Ascending aorta (tissue), 2 donors: ENCODE measurements around the gene FANCI. TPM values are rescaled to one million over a fixed set of nuclear protein-coding genes. Genes with fewer than 3 reads are reported as not detected.

Experiments
- DNase-seq, 2 donors: peaks; one replicate each; pipeline ENCODE4 v3.0.0-alpha.2; 2019; ENCODE audit warnings: low spot score in 2 of 2
- H3K27ac ChIP-seq, 2 donors: fragments of 200-600 bp; sonication (generic); one replicate each; pipeline ENCODE4 v1.5.1; 2016 to 2017; ENCODE audit warnings: mild to moderate bottlenecking in 1 of 2
- H3K27me3 ChIP-seq: fragments of 200-600 bp; sonication (generic); one replicate; pipeline ENCODE4 v1.5.1; 2017
- H3K36me3 ChIP-seq, 2 donors: fragments of 200-600 bp; sonication (generic); one replicate each; pipeline ENCODE4 v1.5.1; 2016
- H3K4me1 ChIP-seq, 2 donors: fragments of 200-600 bp; sonication (generic); one replicate each; pipeline ENCODE4 v1.5.1; 2016 to 2017; ENCODE audit warnings: mild to moderate bottlenecking in 1 of 2
- H3K4me3 ChIP-seq, 2 donors: fragments of 200-600 bp; sonication (generic); one replicate each; pipeline ENCODE4 v1.5.1; 2016 to 2017; ENCODE audit warnings: mild to moderate bottlenecking in 1 of 2
- H3K9me3 ChIP-seq, 2 donors: fragments of 200-600 bp; sonication (generic); one replicate each; pipeline ENCODE4 v1.5.1; 2016
- intact Hi-C: fragments of 100-400 bp; cut with DNase I; formaldehyde crosslinking; loops from one replicate; pipeline ENCODE4 v1.15.1; 2023
- total RNA-seq: library from RNA; depleted of rRNA; stranded (reverse); fragments of >200 nt; gene quantifications from one replicate; pipeline ENCODE4 v1.1.0, GENCODE V29; 2016
- TF ChIP-seq, protein P1 (sequence below), 3 experiments: fragments of 200-600 bp in 2 of 3; fragments of 450-650 bp in 1 of 3; sonication (generic) in 2 of 3; IDR thresholded peaks; one replicate each; pipeline ENCODE4 v1.5.1; 2016 to 2019; ENCODE audit warnings: antibody characterized with exemption in 3 of 3, mild to moderate bottlenecking in 1 of 3, moderate library complexity in 1 of 3

The FANCI gene
- total RNA-seq, 1 donor from 2014 or later: not detected

DNA sequence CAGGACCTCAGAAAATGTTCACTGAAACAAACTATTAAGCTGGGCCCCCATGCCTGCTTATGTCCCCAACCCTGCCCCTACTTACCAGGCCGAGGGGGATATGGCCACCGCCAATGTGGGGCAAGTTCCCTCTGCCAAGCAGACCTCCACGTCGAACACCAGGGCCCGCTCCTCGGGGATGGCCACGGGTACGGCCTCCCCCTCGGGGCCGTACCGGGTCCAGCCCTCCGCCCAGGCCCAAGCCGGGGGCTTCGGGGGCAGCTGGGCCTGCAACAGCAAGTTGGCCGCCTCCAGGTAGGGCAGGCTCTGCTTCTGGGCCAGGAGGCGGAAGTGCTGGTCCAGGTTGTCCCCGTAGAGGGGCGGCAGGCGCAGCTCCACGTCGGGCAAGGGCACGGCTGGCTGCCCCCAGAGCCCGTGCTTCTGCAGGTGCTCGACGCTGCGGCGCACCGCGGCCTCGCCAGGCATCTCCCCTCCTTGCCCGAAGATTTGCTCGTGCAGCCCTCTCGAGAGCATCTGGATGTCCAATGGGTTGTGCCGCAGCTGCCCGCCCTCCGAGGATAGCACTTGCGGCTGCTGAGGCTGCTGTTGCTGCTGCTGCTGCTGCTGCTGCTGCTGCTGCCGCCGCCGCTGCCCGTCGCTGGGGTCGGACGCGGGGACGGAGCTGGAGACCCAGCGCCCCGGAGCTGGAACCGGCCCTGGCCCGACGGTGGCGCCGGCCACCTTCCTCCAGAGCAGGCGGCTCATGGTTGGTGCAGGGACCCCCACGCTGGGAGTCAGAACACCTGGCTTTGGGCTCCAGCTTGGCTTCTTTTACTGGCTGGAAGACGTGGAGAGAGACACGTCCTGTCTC lies 89.5 kb downstream of the FANCI start:
- intact Hi-C loops: loop anchor here (10.0 kb wide), 3 partner anchors 438 to 1088 kb away; partner anchors contain the start of genes DET1 and HAPLN3
- H3K4me1 ChIP-seq: peaks cover 14 to 42% of the 10 kb centered on the region in 2 donors
- no peaks in the 10 kb centered on the region for H3K9me3 ChIP-seq
- TF ChIP-seq, protein P1, sequence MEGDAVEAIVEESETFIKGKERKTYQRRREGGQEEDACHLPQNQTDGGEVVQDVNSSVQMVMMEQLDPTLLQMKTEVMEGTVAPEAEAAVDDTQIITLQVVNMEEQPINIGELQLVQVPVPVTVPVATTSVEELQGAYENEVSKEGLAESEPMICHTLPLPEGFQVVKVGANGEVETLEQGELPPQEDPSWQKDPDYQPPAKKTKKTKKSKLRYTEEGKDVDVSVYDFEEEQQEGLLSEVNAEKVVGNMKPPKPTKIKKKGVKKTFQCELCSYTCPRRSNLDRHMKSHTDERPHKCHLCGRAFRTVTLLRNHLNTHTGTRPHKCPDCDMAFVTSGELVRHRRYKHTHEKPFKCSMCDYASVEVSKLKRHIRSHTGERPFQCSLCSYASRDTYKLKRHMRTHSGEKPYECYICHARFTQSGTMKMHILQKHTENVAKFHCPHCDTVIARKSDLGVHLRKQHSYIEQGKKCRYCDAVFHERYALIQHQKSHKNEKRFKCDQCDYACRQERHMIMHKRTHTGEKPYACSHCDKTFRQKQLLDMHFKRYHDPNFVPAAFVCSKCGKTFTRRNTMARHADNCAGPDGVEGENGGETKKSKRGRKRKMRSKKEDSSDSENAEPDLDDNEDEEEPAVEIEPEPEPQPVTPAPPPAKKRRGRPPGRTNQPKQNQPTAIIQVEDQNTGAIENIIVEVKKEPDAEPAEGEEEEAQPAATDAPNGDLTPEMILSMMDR (IDR thresholded peaks at IDR 0.05): no peak
- peak overlapping the region; percentile 88 to 93 for H3K27ac ChIP-seq
- no peaks in the 10 kb centered on the region for H3K27me3 ChIP-seq
- H3K36me3 ChIP-seq: peaks cover 42 to 53% of the 10 kb centered on the region in 2 donors
- no peak for DNase-seq
- H3K4me3 ChIP-seq: peak overlapping the region; percentile 76 to 96

DNA sequence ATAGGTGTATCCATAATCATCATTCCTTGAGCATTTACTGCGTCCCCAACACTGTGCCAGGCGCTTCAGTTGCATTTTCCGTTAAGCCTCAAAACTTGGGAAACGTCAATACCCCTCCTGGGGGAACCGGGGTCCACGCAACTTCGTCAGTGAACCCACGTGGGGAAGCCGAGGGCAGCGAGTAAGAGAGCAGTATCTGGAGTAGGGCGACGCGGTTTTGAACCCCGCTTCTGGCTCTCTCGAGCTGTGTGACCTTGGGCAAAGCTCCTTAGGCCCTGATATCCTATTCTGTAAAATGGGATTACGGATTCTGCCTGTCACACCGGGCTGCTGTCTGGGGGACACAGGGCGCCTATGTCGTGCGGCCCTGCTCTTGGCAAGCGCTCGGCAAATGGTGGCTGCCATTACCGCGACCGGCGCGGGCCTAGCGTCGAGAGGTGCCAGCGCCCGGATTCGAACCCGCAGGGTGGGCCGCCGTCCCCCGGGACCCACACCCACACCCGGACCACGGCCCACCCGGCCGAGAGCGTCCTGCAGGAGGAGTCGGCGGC lies 90.3 kb downstream of the FANCI start:
- Histone ChIP-seq H3K4me1 (peaks cover 14 to 42% of the 10 kb centered on the region in 2 donors), H3K27me3 (no peaks in the 10 kb centered on the region), H3K36me3 (peaks cover 34 to 45% of the 10 kb centered on the region in 2 donors), H3K4me3 (peak overlapping the region; percentile 76 to 96), H3K9me3 (no peaks in the 10 kb centered on the region), H3K27ac (peak overlapping the region; percentile 88 to 93)
- intact Hi-C loops: loop anchor here (1.0 to 10.0 kb wide), 5 partner anchors 91 to 1089 kb away; partner anchors contain the start of genes AEN, DET1, FANCI and HAPLN3
- no peak for DNase-seq
- TF ChIP-seq, protein P1 (IDR thresholded peaks at IDR 0.05): peak in 1 of 3 experiments; percentile 13

DNA sequence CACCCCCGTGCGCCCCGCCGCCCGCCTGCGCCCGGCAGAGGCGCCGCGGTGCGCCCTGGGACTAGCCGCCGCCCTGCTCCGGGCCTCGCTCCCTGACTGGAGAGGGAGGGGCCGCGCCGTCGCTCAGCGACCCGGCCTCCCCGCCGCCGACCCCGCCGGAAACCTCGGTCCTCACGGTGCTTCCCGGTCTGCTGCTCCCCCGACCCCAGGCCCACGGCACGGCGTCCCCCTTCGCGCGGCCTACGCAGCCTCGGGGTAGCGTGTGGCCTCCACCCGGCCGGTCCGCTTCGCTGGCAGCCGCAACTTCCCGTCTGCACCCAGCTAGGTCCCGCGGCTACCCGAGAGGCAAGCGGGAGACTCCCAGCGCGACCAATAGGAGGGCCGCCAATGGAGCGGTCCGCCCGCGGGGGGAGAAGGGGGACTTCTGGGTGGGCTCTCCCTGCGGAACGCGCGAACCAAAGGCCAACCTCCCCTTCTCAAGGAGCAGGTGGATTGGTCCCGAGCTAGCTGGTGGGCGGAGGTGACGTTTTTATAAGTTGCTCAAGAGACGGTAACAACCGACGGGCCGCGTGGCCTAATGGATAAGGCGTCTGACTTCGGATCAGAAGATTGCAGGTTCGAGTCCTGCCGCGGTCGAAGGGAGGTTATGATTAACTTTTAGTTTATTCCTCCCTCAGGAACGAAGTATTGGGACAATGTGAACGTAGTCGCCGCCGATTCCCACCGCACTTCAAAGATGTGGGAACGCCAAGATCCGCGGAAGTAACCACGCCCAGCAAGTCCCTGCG lies 90.9 kb downstream of the FANCI start, which contains the start of gene POLG:
TSS of gene POLG (minus strand) at position 315 of the 788 bp plus-strand sequence. CDS start 1,070 bp downstream, outside the sequence.
- TF ChIP-seq, protein P1 (IDR thresholded peaks at IDR 0.05): no peak

DNA sequence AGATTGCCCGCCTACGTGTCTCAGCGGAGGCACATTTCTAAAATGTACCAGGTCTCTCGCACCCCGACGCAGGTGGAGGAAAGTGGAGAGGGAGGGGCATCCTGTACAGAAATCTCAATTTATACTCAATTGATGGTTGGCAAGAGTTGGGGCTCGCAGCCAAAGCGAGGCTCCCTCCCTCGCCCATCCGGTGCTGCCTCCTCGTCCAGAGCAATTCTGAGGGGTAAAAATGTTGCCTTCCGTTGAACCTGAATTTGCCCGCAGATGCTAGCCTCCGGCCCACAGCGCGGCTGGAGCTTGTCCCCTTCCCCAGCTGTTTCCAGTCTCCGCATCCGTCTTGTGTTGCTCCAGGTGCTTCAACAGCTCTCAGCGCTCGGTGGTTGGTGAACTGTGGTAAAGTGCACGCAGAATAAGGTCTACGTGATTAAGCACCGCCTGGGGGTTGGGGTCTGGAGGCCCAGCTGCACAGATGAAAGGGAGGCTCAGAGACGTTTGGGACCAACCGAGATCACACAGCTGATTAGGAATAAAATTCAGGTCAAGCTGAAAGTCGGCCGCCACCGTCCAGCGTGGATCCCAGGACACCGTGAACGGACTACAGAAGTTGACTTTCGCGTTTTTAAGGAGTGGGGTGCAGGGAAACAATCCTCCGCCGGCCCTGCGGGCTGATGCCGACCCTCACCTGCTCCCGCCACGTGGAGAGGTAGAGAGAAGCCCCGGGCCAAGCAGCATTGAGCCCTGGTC lies 91.7 kb downstream of the FANCI start:
- peaks cover 20 to 31% of the 10 kb centered on the region in 2 donors for H3K36me3 ChIP-seq
- H3K27ac ChIP-seq: peak overlapping the region; percentile 61 to 74
- TF ChIP-seq, protein P1 (IDR thresholded peaks at IDR 0.05): no peak
- no peaks in the 10 kb centered on the region for H3K9me3 ChIP-seq
- peak in 1 of 2 donors; percentile 71 for DNase-seq
- peaks cover 14 to 35% of the 10 kb centered on the region in 2 donors for H3K4me1 ChIP-seq
- H3K27me3 ChIP-seq: no peaks in the 10 kb centered on the region
- peak overlapping the region; percentile 76 to 96 for H3K4me3 ChIP-seq
- intact Hi-C loops: loop anchor here (2.0 to 10.0 kb wide), 4 partner anchors 93 to 1091 kb away; partner anchors contain the start of genes DET1, FANCI and HAPLN3

More for the DNA sequence above, 90.9 kb downstream of the FANCI start, which contains the start of gene POLG:
- Histone ChIP-seq H3K4me3 (peak within 1 kb of the TSS; percentile 76 to 96), H3K36me3 (peaks cover 27 to 39% of the 10 kb centered on the region in 2 donors), H3K27ac (peak within 1 kb of the TSS; percentile 88 to 93), H3K4me1 (peaks cover 14 to 38% of the 10 kb centered on the region in 2 donors), H3K27me3 (no peaks in the 10 kb centered on the region), H3K9me3 (no peaks in the 10 kb centered on the region)
- DNase-seq: peak; percentile 96 to 99
- intact Hi-C loops: loop anchor here (1.0 to 10.0 kb wide), 5 partner anchors 92 to 1090 kb away; partner anchors contain the start of genes AEN, DET1, FANCI and HAPLN3
